ENCODE data around the gene COL18A1. TPM values are rescaled to one million over a fixed set of nuclear protein-coding genes. Genes with fewer than 3 reads are reported as not detected.

Gene COL18A1
- polyA plus RNA-seq, 2 of the 4 experiments (the other 2 are of a cell fraction), result 17.3 to 88.4 TPM

DNA sequence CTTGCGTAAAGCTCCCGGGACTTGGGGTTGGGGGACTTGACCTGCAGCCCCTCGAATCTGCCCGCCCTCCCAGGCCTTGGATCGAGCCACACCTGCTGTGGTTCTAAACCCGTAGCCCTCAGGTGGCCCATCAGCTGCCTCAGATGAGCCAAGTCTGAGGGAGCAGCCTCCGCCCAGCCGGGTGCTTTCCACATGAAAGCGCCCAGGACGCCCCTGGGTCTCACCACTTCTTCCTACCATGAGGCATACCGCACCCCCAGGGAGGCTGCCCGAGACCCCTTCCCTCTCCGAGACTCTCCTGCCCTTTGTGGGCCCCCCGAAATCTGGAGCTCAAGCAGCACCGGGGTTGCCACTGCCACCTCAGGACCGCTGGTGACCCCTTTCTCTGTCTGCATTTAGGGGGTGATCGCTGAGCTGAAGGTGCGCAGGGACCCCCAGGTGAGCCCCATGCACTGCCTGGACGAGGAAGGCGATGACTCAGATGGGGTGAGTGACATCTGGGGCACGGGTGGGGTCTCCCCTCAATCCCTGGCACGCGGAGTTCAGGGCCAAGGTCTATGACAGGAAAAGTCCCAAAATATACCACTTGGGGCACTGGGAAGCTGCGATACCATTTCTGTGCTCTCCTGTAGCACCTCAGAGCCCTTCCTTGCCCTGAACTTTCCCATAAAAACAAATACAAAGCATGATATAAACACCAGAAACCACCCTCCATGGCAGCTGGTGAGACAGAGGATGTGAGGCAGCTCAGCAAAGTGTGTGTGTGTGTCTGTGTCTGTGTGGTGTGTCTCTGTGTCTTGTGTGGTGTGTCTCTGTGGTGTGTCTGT is 68.7 kb downstream of the COL18A1 start:
- no peak for ATAC-seq
- no peak for FAIRE-seq
- no peak for DNase-seq (ENCODE audit: low read depth in 1 of 2, low spot score in 1 of 2)
- H3K27ac ChIP-seq, result no peak overlapping the region
- CTCF ChIA-PET, result no interaction called here
- H3K4me3 ChIP-seq, result no peak overlapping the region
- 97% methylated on average over 14 of the region's 24 CpGs for WGBS (ENCODE audit: missing lambda C conversion rate)
- no peak overlapping the region for H3K4me2 ChIP-seq
- POLR2A ChIA-PET, result no interaction called here
- no peaks in the 10 kb centered on the region for H3K9me3 ChIP-seq
- peaks cover 42% of the 10 kb centered on the region for H3K4me1 ChIP-seq
- TF ChIP-seq FOSL2 (IDR thresholded peaks at IDR 0.05) (no peak), FOSL2 (CRISPR knock-in tag; IDR thresholded peaks at IDR 0.05) (no peak), EHMT2 (IDR thresholded peaks at IDR 0.05; ENCODE audit: low read depth) (no peak), BHLHE40 (IDR thresholded peaks at IDR 0.05; ENCODE audit: low read depth, low read length) (no peak), NFE2L2 (conservative IDR thresholded peaks at IDR 0.05; ENCODE audit: low read length) (no peak), CHD4 (IDR thresholded peaks at IDR 0.05; ENCODE audit: borderline replicate concordance) (no peak), FOSB (CRISPR knock-in tag; IDR thresholded peaks at IDR 0.05) (no peak), SMC3 (IDR thresholded peaks at IDR 0.05) (no peak), RFX5 (IDR thresholded peaks at IDR 0.05) (no peak), RNF2 (IDR thresholded peaks at IDR 0.05; ENCODE audit: borderline replicate concordance, low read depth) (no peak), ZFP36 (IDR thresholded peaks at IDR 0.05; ENCODE audit: borderline replicate concordance, partially characterized antibody) (no peak), ESRRA (IDR thresholded peaks at IDR 0.05; ENCODE audit: borderline replicate concordance, low read length) (no peak), EP300 (IDR thresholded peaks at IDR 0.05) (no peak), HOXB5 (CRISPR knock-in tag; IDR thresholded peaks at IDR 0.05) (no peak), HDAC2 (IDR thresholded peaks at IDR 0.05) (no peak), FOXS1 (CRISPR knock-in tag; IDR thresholded peaks at IDR 0.05) (no peak), CHD2 (IDR thresholded peaks at IDR 0.05; ENCODE audit: low read length, partially characterized antibody) (no peak)
- TF ChIP-seq, protein P1, sequence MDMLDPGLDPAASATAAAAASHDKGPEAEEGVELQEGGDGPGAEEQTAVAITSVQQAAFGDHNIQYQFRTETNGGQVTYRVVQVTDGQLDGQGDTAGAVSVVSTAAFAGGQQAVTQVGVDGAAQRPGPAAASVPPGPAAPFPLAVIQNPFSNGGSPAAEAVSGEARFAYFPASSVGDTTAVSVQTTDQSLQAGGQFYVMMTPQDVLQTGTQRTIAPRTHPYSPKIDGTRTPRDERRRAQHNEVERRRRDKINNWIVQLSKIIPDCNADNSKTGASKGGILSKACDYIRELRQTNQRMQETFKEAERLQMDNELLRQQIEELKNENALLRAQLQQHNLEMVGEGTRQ (IDR thresholded peaks at IDR 0.05), result no peak
- TF ChIP-seq, protein P2, sequence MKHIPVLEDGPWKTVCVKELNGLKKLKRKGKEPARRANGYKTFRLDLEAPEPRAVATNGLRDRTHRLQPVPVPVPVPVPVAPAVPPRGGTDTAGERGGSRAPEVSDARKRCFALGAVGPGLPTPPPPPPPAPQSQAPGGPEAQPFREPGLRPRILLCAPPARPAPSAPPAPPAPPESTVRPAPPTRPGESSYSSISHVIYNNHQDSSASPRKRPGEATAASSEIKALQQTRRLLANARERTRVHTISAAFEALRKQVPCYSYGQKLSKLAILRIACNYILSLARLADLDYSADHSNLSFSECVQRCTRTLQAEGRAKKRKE (CRISPR knock-in tag; IDR thresholded peaks at IDR 0.05; ENCODE audit: low read depth), result no peak
- TF ChIP-seq, protein P3, sequence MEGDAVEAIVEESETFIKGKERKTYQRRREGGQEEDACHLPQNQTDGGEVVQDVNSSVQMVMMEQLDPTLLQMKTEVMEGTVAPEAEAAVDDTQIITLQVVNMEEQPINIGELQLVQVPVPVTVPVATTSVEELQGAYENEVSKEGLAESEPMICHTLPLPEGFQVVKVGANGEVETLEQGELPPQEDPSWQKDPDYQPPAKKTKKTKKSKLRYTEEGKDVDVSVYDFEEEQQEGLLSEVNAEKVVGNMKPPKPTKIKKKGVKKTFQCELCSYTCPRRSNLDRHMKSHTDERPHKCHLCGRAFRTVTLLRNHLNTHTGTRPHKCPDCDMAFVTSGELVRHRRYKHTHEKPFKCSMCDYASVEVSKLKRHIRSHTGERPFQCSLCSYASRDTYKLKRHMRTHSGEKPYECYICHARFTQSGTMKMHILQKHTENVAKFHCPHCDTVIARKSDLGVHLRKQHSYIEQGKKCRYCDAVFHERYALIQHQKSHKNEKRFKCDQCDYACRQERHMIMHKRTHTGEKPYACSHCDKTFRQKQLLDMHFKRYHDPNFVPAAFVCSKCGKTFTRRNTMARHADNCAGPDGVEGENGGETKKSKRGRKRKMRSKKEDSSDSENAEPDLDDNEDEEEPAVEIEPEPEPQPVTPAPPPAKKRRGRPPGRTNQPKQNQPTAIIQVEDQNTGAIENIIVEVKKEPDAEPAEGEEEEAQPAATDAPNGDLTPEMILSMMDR (IDR thresholded peaks at IDR 0.05), result no peak

DNA sequence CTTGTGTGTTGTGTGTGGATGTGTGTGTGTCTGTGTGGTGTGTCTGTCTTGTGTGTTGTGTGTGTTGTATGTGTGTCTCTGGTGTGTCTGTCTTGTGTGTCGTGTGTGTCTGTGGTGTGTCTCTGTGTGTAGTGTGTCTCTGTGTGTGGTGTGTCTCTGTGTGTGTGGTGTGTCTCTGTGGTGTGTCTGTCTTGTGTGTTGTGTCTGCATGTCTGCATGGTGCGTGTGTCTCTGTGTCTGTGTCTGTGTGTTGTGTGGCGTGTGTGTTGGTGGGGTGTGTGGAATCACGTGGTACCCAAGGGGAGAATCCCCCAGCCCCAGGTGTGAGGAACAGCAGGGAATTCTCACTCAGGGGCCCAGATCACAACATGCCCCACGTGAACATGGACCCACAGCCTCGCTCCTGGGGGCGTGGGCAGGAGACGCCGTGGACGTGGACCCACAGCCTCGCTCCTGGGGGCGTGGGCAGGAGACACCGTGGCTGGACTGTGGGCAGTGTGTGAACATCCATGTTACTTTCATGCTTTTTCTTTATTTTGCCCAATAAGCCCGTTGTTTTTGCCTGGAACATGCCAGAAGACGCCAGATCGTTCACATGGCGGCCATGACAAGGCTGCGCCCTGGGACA is 69.5 kb downstream of the COL18A1 start:
- no peak for ATAC-seq
- H3K4me3 ChIP-seq, result no peak overlapping the region
- ChIA-PET CTCF (no interaction called here), POLR2A (no interaction called here)
- no peak for DNase-seq (ENCODE audit: low read depth in 1 of 2, low spot score in 1 of 2)
- no peak for FAIRE-seq
- no peak overlapping the region for H3K4me2 ChIP-seq
- H3K9me3 ChIP-seq, result no peaks in the 10 kb centered on the region
- H3K27ac ChIP-seq, result no peak overlapping the region
- H3K4me1 ChIP-seq, result peaks cover 35% of the 10 kb centered on the region
- 97% methylated on average over 18 of the region's 18 CpGs for WGBS (ENCODE audit: missing lambda C conversion rate)
- TF ChIP-seq CEBPB (IDR thresholded peaks at IDR 0.05) (no peak), RNF2 (IDR thresholded peaks at IDR 0.05; ENCODE audit: borderline replicate concordance, low read depth) (no peak), ZFP36 (IDR thresholded peaks at IDR 0.05; ENCODE audit: borderline replicate concordance, partially characterized antibody) (no peak), MYC (IDR thresholded peaks at IDR 0.05; ENCODE audit: borderline replicate concordance, low read length) (no peak), POLR2A (IDR thresholded peaks at IDR 0.05; ENCODE audit: low read length) (no peak), RAD21 (conservative IDR thresholded peaks at IDR 0.05 in 1 of 2, IDR thresholded peaks at IDR 0.05 in 1 of 2) (no peak), KDM5A (IDR thresholded peaks at IDR 0.05) (no peak), HOXA7 (CRISPR knock-in tag; IDR thresholded peaks at IDR 0.05) (no peak), JUN (IDR thresholded peaks at IDR 0.05) (no peak), KDM1A (IDR thresholded peaks at IDR 0.05; ENCODE audit: low read depth) (no peak)
- TF ChIP-seq, protein P4, sequence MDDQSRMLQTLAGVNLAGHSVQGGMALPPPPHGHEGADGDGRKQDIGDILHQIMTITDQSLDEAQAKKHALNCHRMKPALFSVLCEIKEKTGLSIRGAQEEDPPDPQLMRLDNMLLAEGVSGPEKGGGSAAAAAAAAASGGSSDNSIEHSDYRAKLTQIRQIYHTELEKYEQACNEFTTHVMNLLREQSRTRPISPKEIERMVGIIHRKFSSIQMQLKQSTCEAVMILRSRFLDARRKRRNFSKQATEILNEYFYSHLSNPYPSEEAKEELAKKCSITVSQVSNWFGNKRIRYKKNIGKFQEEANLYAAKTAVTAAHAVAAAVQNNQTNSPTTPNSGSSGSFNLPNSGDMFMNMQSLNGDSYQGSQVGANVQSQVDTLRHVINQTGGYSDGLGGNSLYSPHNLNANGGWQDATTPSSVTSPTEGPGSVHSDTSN (IDR thresholded peaks at IDR 0.05), result no peak
- TF ChIP-seq, protein P3 (IDR thresholded peaks at IDR 0.05), result no peak
- TF ChIP-seq, protein P1 (IDR thresholded peaks at IDR 0.05), result no peak
- TF ChIP-seq, protein P5, sequence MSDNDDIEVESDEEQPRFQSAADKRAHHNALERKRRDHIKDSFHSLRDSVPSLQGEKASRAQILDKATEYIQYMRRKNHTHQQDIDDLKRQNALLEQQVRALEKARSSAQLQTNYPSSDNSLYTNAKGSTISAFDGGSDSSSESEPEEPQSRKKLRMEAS (IDR thresholded peaks at IDR 0.05), result no peak

All from A549 (cell line).